SKM-1 treated with dmso at 0.1 percent for 144 hours (cell line): ENCODE measurements around the gene RTN1.

ENCODE experiments used
- DNase-seq: peaks from one replicate; lab custom pipeline; 2025; ENCODE audit not compliant: unreplicated experiment; lab: John Stamatoyannopoulos, UW

The RTN1 gene

GRCh38 chr14:59634617-59635016, 236.0 kb downstream of the RTN1 start:
- no peak for DNase-seq

- no peak for DNase-seq
Measured at GRCh38 chr14:59633486-59633885, 237.1 kb downstream of the RTN1 start.

GRCh38 chr14:59632381-59632780, 238.2 kb downstream of the RTN1 start:
- DNase-seq, result peak; percentile 1

DNA sequence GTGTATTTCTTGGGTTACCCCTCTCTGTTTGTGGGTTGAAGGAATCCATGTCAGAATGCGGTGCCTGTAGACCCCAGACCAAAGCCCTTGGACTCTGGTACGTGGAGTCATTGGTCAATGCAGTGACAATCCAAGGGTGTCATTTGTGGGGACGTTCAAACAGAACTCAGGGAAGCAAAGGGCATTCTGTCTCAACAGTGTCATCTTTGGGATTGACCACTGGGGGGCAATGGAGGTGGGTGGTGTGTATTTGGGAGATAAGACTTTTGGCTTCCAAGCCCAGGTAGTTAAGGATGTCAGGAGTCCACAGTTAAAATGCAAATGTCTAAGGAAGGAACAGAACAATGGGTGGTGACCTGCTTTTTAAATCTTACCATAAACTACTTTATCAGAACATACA, 239.3 kb downstream of the RTN1 start:
- DNase-seq, result peak; percentile 0

DNA sequence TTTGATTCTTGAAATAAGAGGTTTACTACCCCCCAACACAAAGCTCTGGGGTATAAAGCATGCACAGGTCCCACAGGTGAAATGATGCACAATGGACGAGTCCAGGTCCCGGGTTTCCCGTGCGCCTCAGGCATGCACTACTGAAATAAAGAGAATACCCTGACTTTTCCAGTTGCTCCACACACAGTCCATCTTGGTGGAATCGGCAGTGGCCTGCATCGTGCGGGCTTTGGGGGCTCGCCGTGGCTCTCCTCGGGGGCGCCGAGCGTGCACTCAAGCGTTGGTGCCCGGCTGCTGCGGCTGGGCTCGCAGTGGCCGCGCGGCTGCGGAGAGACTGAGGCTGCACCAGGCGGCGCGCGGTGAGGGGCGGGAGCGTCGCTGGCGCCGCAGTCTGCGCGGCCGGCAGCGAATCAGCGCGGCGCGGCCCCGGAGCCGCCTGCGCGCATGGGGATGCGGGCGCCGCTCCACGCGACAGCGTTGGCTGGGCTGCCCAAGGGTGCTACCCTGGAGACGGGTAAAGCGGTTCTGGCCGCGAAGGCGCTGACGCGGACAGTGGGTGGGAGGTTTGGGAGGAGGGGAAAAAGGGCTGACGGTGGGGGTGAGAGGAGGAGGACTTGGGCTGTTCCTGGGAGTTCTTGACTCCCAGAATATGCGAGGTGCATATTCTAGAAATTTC, 240.2 kb downstream of the RTN1 start:
- no peak for DNase-seq

DNA sequence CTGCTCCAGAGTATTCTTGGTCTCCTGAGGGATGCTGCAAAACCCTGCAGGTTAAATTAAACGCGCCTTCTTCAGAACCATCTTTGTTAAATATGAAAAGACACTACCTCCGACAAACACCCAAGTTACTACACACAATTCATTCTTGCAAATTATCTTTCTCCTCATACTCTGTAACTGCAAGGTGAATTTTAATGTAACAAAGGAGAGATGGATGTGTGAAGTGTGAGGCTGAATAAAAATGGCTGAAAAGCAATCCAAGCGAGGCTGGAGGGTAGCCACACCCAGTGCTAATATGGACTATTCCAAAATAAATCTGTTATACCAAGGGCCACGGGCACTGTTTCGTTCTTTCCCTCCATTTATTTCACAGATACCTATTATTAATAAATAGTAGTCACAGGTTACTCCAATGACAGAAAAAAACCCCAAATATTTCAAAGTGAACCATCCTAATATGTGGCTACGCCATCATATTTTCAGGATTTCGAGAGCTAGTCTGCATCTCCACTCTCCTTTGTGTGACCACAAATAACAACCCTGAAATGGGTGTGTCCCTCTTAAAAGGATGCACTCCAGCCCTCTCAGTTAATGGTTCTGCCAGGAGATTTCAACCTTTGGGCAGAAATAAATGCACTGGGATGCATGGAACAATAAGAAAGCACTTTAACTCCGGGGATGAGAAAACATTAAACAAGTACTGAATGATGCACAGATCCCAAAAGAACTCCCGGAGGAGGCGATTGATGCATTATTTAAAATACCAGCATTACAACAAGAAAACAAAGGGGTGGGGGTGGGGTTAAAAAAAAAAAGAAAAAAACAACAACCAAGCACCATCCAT, 240.9 kb downstream of the RTN1 start:
- no peak for DNase-seq

DNA sequence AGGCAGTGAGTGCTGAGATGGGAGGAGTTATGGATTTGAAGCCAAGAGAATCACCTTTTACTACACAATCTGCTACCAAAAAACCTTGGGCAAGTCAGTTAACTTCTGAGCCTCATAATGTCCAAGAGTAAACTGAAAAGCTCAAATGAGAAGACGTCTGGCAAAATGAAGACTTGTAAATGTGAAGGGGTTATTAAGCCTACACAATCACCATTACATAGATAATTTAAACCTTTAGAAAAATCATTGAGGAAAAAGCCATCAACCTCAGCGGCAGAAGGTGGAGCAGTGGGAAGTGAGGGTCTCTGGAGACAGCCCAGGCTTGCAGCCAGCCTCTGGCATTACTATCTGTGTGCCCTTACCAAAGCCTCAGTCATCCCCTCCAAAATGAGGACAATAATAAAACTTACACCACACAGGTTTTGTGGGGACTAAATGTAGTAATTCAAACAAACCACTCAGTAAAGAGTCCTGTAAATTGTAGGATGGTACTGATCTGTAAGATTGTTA, 243.5 kb downstream of the RTN1 start:
- DNase-seq, result no peak

GRCh38 chr14:59622631-59623030, 247.9 kb downstream of the RTN1 start:
- no peak for DNase-seq

DNA sequence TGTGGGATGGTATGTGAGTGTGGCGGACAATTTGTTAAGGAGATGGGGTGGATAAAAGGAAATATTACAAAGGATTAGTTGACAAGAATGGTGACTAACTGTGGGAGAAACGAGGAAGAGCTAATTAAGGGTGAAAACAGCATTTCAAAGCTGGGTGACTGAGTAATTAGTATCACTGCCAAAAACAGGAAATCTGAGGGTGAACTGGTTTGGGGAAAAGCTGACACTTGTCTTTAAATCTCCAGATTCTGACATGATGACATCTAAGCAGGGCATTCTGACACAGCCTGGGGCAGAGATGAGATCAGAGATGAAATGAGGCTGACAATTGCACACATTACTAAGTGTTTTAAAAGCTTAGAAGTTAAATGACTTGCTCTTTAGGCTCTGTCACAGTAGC, 251.5 kb downstream of the RTN1 start:
- no peak for DNase-seq

GRCh38 chr14:59601056-59601455, 269.5 kb downstream of the RTN1 start:
- no peak for DNase-seq

DNA sequence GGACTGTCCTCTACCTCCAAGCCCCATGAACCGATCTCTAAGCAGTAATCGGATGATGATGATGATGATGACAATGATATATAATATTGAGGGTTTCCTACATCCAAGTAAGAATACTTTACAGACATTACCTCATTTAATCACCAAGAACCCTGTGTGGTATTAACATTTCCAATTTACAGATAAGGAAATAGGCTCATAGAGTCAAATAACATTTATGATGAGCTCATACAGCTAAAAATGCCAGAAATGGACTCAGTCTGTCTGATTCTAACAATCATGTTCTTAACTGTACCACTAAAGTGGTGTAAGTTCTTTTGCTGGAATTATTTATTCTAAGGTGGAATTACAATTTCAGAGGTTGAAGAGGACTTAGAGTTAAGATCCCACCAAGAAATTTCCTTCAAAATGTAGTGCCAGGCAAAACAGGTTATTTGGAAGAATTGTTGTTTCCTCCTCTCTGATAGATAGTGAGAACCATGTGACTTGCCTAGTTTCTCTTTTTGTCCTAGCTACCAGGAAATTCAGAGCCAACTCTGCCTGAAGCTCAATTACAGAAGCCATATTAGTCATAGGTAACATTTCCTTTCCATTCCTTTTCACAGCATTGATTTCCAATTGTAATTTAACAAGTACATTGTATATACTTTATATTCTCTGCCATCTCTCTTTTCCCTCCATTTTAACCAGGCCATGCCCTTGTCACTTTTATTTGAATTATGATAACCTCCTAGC, 270.2 kb downstream of the RTN1 start:
- DNase-seq, result no peak

GRCh38 chr14:59595071-59595470, 275.5 kb downstream of the RTN1 start:
- DNase-seq, result no peak

DNA sequence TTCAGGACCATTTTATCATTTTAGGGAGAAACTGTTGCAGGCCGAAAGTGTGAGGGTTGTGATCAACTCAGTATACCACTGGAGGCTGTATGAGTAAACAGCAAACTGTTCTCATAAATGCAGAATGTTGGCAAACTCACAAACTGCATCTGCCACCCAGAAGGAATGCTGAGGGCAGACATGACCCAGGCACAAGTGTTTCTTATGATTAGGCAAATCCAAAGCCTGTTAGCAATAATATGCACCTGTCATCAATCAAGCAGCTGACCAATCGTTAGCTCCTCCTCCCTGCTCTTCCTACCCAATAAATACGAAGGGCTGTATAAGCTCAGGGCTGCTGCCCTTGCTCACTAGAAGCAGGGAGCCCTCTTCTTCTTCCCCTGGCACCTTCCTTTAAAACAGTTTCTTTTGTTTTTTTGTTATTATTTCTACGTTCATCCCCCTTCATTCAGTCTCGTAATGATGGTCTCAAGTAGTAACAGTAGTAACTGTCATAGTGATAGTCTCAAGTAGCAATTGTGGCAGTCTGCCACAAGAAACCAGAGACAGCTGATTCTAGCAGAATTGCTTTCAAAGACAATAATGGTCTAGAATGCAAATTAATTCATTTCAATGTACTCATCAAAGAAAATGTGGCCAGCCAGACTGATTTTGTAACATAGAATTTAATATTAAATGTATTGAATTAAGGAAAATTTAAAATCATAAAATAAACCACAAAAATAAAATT, 278.8 kb downstream of the RTN1 start:
- no peak for DNase-seq

GRCh38 chr14:59588101-59588500, 282.5 kb downstream of the RTN1 start:
- no peak for DNase-seq

DNA sequence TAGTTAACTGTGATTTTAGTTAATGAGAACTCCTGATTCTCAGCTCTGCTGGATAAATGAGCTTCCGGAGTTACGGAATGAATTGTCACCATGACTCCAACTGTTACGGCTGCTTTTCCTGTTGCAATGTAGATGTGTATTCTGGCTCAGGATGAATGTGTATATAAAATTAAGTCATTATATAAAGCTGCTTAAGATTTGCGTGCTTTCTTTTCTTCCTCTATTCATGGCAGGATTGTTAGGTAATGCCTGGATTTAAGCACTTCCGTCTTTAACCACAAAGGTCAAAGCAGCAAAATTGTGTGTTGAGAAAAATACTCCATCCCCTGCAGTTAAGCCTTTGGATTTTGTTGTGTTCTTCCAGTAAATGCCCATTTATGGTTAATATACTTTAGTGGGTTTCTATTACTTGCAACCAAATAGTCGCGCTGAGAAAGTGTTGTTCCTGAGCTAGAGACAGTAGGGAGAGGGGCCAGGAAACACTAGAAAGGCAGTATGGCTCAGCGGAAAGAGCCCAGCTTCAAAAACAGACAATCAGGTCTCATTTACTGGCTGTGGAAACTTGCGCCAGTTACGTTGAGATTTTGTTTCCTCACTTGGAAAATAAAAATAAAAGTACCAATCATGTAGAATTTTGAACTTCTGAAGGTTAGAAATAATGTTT, 284.6 kb downstream of the RTN1 start:
- DNase-seq, result peak; percentile 17

- DNase-seq, result no peak
Measured at GRCh38 chr14:59583755-59584154, 286.8 kb downstream of the RTN1 start.

DNA sequence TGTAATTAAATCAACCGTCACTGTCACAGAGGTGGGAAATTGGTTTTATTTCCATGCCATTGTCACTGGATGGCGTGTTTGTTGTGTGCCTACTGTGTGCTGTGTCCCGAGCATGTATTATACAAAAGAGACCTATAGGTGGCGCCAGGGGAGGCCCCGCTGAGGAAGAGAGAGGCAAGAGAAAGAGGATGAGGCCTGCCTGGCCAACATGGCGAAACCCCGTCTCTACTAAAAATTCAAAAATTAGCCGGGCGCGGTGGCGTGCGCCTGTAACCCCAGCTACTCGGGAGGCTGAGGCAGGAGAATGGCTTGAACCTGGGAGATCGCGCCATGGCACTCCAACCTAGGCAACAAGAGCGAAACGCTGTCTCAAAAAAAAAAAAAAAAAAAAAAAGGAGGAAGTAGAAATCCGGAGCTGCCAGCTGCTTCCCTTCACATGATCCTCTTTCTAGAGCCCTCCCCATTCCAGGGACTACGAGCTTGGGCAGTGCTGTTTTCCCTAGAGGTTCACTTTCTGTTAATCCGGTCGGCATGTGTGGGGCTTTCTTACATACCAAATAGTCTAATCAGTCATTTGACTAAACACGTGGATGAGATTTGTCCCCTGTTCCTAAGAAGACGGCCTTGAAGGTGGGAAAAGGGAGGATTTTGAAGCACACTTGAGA, 287.6 kb downstream of the RTN1 start:
- DNase-seq, result peak; percentile 11

- DNase-seq, result no peak
Measured at GRCh38 chr14:59582161-59582560, 288.4 kb downstream of the RTN1 start.

GRCh38 chr14:59580911-59581310, 289.7 kb downstream of the RTN1 start:
- no peak for DNase-seq
